Natural killer cell treated with Interleukin-12 subunit alpha and Interleukin-12 subunit beta and Interleukin-15 and Interleukin-18, amount 100 ng/mL, for 72 hours (primary cell): ENCODE measurements around the gene SCGB3A1. TPM values are rescaled to one million over a fixed set of nuclear protein-coding genes. Genes with fewer than 3 reads are reported as not detected.

Experiments
- ATAC-seq, 2 donors: fragments of 150-1000 bp; cut with Tn5 transposase in 1 of 2; sonication (Bioruptor Pico), chemical (Tn5 transposase) in 1 of 2; 2 replicates each; pipeline ENCODE4 v1.10.0; 2021
- DNase-seq: peaks from one replicate; pipeline ENCODE4 v3.0.0; 2022; ENCODE audit warnings: low spot score
- H3K27ac Mint-ChIP-seq, 2 donors: 1 replicate in 1 of 2; 2 replicates in 1 of 2; pipeline ENCODE4 v1.8.0; 2022; ENCODE audit warnings: mixed read lengths in 2 of 2, mild to moderate bottlenecking in 1 of 2, moderate library complexity in 1 of 2
- H3K27me3 Mint-ChIP-seq, 2 donors: 1 replicate in 1 of 2; 2 replicates in 1 of 2; pipeline ENCODE4 v1.8.0; 2022; ENCODE audit warnings: mixed read lengths in 2 of 2
- H3K36me3 Mint-ChIP-seq: one replicate; pipeline ENCODE4 v1.8.0; 2022; ENCODE audit warnings: mixed read lengths
- H3K4me1 Mint-ChIP-seq, 2 donors: 1 replicate in 1 of 2; 2 replicates in 1 of 2; pipeline ENCODE4 v1.8.0; 2022; ENCODE audit warnings: low read depth in 2 of 2, mixed read lengths in 2 of 2, mild to moderate bottlenecking in 1 of 2
- H3K4me3 Mint-ChIP-seq: one replicate; pipeline ENCODE4 v1.8.0; 2022; ENCODE audit warnings: mixed read lengths
- H3K9me3 Mint-ChIP-seq: 2 replicates; pipeline ENCODE4 v1.8.0; 2022; ENCODE audit warnings: mixed read lengths
- total RNA-seq, 2 donors: library from RNA; stranded (reverse); gene quantifications; one replicate each; pipeline ENCODE4 v1.2.3, GENCODE V29; 2022

SCGB3A1 gene
- total RNA-seq, 2 donors from 2014 or later, result not detected

GRCh38 chr5:180618829-180619562, 27.7 kb upstream of the SCGB3A1 start:
- ATAC-seq, result peak; percentile 46 to 47
- Mint-ChIP-seq H3K4me3 (no peak overlapping the region), H3K4me1 (no peaks in the 10 kb centered on the region)

DNA sequence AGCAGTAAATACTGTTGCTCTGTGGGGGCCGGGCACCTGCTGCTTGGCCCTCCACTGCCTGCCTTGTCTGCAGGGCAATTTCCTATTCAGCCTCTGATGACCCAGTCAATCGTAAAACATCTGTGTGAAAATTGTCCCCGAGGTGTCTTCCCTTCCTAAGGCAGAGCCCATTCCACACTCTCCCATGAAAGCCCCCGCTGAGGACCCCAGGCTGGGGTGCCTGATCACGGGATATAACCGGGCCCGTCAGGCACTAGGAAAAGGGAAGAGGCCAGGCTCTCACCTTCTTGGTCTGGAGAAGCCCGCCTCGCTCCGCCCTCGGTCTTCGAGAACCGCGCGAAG, 27.2 kb upstream of the SCGB3A1 start:
- no peaks in the 10 kb centered on the region for H3K27me3 Mint-ChIP-seq
- no peak overlapping the region for H3K27ac Mint-ChIP-seq
- no peaks in the 10 kb centered on the region for H3K4me1 Mint-ChIP-seq
- ATAC-seq (no peak), DNase-seq (no peak)
- H3K9me3 Mint-ChIP-seq, result no peaks in the 10 kb centered on the region
- H3K4me3 Mint-ChIP-seq, result no peak overlapping the region
- H3K36me3 Mint-ChIP-seq, result no peaks in the 10 kb centered on the region

More at GRCh38 chr5:180618829-180619562, 27.7 kb upstream of the SCGB3A1 start:
- Mint-ChIP-seq H3K9me3 (no peaks in the 10 kb centered on the region), H3K36me3 (no peaks in the 10 kb centered on the region), H3K27ac (no peak overlapping the region), H3K27me3 (no peaks in the 10 kb centered on the region)
- DNase-seq, result no peak

GRCh38 chr5:180613814-180614188, 22.5 kb upstream of the SCGB3A1 start:
- no peak overlapping the region for H3K4me3 Mint-ChIP-seq
- no peaks in the 10 kb centered on the region for H3K9me3 Mint-ChIP-seq
- peak in 1 of 2 donors; percentile 24 for ATAC-seq

DNA sequence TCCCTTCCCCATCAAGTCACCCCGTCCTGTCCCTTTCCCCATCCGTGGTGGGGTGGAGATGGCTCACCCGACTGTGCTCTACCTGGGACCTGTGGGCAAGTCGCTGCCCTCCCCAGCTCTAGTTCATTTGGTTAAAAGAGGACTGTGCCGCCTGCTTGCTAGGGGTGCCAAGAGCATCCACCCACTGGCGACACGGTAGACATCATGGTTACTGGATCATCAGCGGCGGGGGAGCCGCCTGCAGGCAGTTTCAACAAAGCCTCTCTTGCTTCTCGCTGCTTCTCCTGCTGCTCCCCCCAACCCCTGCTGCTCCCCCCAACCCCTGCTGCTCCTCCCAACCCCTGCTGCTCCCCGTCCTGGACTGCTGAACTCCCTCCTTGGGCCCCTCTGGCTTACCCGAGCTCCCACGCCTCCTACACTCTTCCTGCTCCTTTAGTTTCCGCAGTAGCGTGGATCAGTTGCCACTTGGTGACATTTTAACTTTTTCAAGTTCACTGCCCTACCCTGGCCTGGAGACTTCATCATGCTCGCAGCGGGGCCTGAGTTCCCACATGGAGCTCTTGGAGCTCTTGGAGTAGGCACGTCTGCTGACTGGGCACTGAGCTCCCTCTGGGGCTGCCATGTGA, 22.0 kb upstream of the SCGB3A1 start:
- H3K27ac Mint-ChIP-seq, result no peak overlapping the region
- no peak for DNase-seq
- H3K4me3 Mint-ChIP-seq, result no peak overlapping the region
- ATAC-seq, result no peak
- no peaks in the 10 kb centered on the region for H3K9me3 Mint-ChIP-seq
- no peaks in the 10 kb centered on the region for H3K36me3 Mint-ChIP-seq
- H3K4me1 Mint-ChIP-seq, result no peaks in the 10 kb centered on the region
- H3K27me3 Mint-ChIP-seq, result no peaks in the 10 kb centered on the region

More at GRCh38 chr5:180613814-180614188, 22.5 kb upstream of the SCGB3A1 start:
- DNase-seq, result no peak
- no peaks in the 10 kb centered on the region for H3K27me3 Mint-ChIP-seq
- no peaks in the 10 kb centered on the region for H3K36me3 Mint-ChIP-seq
- no peaks in the 10 kb centered on the region for H3K4me1 Mint-ChIP-seq
- H3K27ac Mint-ChIP-seq, result no peak overlapping the region

- Mint-ChIP-seq H3K27me3 (no peaks in the 10 kb centered on the region), H3K4me1 (no peaks in the 10 kb centered on the region), H3K4me3 (no peak overlapping the region), H3K36me3 (no peaks in the 10 kb centered on the region), H3K27ac (no peak overlapping the region), H3K9me3 (no peaks in the 10 kb centered on the region)
- ATAC-seq (no peak), DNase-seq (no peak)
Measured at GRCh38 chr5:180612683-180613082, 21.4 kb upstream of the SCGB3A1 start.

GRCh38 chr5:180611140-180611850, 20.0 kb upstream of the SCGB3A1 start:
- no peak overlapping the region for H3K4me3 Mint-ChIP-seq
- no peak overlapping the region for H3K27ac Mint-ChIP-seq

GRCh38 chr5:180609817-180610550, 18.7 kb upstream of the SCGB3A1 start:
- H3K4me3 Mint-ChIP-seq, result no peak overlapping the region
- H3K27ac Mint-ChIP-seq, result no peak overlapping the region
- ATAC-seq, result no peak
- H3K27me3 Mint-ChIP-seq, result peaks cover 0 to 8% of the 10 kb centered on the region in 2 donors
- H3K9me3 Mint-ChIP-seq, result no peaks in the 10 kb centered on the region
- no peaks in the 10 kb centered on the region for H3K36me3 Mint-ChIP-seq
- H3K4me1 Mint-ChIP-seq, result peaks cover 0 to 6% of the 10 kb centered on the region in 2 donors
- no peak for DNase-seq

More at GRCh38 chr5:180611140-180611850, 20.0 kb upstream of the SCGB3A1 start:
- peaks cover 0 to 1% of the 10 kb centered on the region in 2 donors for H3K4me1 Mint-ChIP-seq
- peaks cover 0 to under 1% of the 10 kb centered on the region in 2 donors for H3K27me3 Mint-ChIP-seq
- H3K36me3 Mint-ChIP-seq, result no peaks in the 10 kb centered on the region
- H3K9me3 Mint-ChIP-seq, result no peaks in the 10 kb centered on the region
- no peak for ATAC-seq
- no peak for DNase-seq

DNA sequence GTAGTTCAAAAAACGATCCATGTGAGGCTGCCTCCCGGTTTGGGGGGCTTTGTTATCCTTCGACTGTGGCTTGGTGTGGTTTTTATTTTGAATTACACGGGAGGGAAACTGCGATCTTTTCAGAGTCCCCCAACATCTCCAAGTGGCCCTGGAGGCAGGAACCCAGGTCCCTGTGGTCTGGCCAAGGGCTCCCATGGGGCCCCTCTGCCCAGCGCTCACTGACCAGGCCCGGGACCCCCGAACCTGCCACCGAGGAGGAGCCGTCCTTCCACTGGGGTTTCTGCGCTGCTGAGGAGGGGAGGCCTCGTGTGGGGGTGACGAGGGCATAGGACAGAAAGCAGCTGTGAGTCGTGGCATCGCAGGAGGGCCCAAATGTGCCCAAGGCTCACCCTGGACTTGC, 18.1 kb upstream of the SCGB3A1 start:
- Mint-ChIP-seq H3K27me3 (peaks cover 0 to 9% of the 10 kb centered on the region in 2 donors), H3K9me3 (no peaks in the 10 kb centered on the region), H3K36me3 (no peaks in the 10 kb centered on the region)

DNA sequence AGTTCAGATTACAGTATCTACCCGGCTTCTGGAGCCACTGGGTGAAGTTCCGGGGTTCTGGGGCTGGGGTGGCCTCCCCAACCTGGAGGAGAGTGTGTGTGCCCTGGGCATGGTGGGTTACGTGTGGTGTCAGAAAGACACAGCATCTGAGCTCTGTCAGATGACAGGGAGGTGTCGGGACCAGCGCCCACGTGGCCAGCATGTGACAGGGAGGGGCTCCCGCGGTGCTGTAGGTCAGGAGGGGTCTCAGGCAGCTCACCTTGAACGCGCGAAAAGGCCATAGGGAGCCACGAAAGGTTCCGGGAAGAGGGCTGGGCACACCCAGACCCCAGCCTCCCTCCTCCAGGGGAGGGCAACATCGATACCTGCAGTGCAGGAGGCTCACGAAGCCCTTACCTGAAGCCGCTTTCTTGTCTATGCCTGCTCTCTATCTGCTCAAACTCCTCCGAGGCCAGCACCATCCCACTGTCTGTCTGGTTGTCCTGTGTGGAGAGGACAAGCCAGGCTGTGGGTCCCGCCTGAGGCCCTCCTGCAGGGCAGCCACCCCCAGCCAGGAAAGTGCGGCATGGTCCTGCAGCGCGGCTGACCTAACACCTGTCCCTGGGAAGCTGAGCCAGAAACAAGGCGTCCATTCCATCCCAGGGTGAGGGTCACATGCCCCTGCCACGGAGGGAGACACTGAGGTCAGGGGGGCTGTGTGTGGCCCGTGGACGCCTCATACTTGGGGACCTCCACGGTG, 17.4 kb upstream of the SCGB3A1 start:
- no peaks in the 10 kb centered on the region for H3K9me3 Mint-ChIP-seq
- H3K4me1 Mint-ChIP-seq, result peaks cover 0 to 10% of the 10 kb centered on the region in 2 donors
- H3K27ac Mint-ChIP-seq, result no peak overlapping the region
- H3K4me3 Mint-ChIP-seq, result no peak overlapping the region
- ATAC-seq, result no peak
- H3K36me3 Mint-ChIP-seq, result no peaks in the 10 kb centered on the region
- no peak for DNase-seq
- H3K27me3 Mint-ChIP-seq, result peaks cover 0 to 11% of the 10 kb centered on the region in 2 donors

More for the DNA sequence above, 18.1 kb upstream of the SCGB3A1 start:
- peaks cover 0 to 7% of the 10 kb centered on the region in 2 donors for H3K4me1 Mint-ChIP-seq
- H3K27ac Mint-ChIP-seq, result no peak overlapping the region
- DNase-seq, result no peak
- no peak for ATAC-seq
- H3K4me3 Mint-ChIP-seq, result no peak overlapping the region

GRCh38 chr5:180607861-180608571, 16.7 kb upstream of the SCGB3A1 start:
- Mint-ChIP-seq H3K27me3 (peaks cover 0 to 11% of the 10 kb centered on the region in 2 donors), H3K9me3 (no peaks in the 10 kb centered on the region), H3K27ac (no peak overlapping the region), H3K4me1 (peaks cover 0 to 10% of the 10 kb centered on the region in 2 donors), H3K4me3 (no peak overlapping the region), H3K36me3 (no peaks in the 10 kb centered on the region)
- DNase-seq (peak; percentile 38), ATAC-seq (no peak)

DNA sequence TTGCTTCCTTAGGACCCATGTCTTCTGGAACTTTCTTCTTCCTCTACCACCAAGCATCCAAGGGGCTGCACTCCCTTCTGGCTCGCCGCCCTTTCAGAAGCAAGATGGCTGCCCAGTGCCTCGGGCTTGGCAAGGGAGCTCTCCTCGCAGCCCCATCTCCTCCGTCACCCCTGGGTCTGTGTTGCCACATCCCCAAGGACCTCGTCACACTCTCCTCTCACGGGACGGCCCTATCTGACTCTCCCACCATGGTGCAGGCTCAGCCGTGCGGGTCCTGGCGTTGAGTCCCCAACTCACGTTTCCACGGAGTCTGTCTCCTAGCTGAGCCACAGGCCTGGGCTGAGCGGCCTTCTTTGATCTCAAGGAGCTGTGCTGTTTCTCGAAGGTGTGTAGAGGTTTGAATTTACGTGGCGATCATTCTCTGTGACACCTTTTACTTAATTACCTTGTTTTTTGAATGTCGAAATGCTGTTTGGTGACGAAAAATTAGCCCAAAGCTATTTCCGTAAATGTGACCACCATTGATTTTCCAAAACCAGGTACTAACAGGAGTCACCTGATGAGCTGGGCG, 15.0 kb upstream of the SCGB3A1 start:
- DNase-seq (peak; percentile 34), ATAC-seq (no peak)
- Mint-ChIP-seq H3K9me3 (no peaks in the 10 kb centered on the region), H3K36me3 (no peaks in the 10 kb centered on the region), H3K4me3 (no peak overlapping the region), H3K27ac (no peak overlapping the region), H3K27me3 (peaks cover 0 to 13% of the 10 kb centered on the region in 2 donors), H3K4me1 (peaks cover 0 to 10% of the 10 kb centered on the region in 2 donors)

DNA sequence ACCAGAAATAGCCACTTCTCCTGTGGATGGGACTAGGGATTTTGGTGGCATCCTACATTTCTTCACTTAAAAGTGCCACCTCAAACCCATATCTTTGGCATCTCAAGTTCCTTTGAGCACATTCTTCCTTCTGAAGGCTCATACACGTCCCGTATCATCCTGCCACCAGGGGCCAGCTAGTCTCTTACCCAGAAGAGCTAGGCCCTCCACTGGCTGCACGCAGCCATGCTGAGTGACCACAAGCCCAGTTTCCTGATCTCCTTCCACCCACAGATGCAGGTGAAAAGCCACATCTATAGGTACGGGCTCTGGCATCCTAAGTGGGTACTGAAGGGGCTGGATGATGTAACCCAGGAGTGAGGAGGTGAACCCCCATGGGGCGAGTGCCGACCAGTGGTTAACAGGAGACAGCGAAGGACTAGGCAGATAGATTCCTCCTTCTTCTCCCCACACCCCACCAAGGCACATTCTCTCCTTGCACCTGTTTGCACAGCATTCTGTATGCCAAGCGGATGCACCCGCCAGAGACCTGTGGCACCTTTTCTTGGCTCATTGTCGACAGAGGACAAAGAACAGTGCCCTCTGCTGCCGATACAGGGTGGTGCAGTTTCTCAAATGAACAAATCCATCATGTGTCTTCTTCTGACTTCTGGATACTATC, 14.4 kb upstream of the SCGB3A1 start:
- H3K27ac Mint-ChIP-seq, result no peak overlapping the region
- H3K36me3 Mint-ChIP-seq, result no peaks in the 10 kb centered on the region
- DNase-seq (peak; percentile 73), ATAC-seq (no peak)
- H3K27me3 Mint-ChIP-seq, result peaks cover 0 to 13% of the 10 kb centered on the region in 2 donors
- H3K4me3 Mint-ChIP-seq, result no peak overlapping the region
- H3K9me3 Mint-ChIP-seq, result no peaks in the 10 kb centered on the region
- H3K4me1 Mint-ChIP-seq, result peaks cover 0 to 10% of the 10 kb centered on the region in 2 donors
